BE2C (cell line): Measurements from ENCODE around the gene CEP128.

Experiments used
- DNase-seq: peaks from one replicate; pipeline ENCODE4 v3.0.0-alpha.2; 2020
- H3K27me3 ChIP-seq: fragments of 250-450 bp; sonication (Bioruptor Pico); 2 replicates; pipeline ENCODE4 v1.5.1; 2020; ENCODE audit warnings: mild to moderate bottlenecking
- H3K36me3 ChIP-seq: fragments of 250-450 bp; sonication (Bioruptor Pico); 2 replicates; pipeline ENCODE4 v1.5.1; 2020; ENCODE audit warnings: mild to moderate bottlenecking
- H3K4me1 ChIP-seq: fragments of 250-450 bp; sonication (Bioruptor Pico); 2 replicates; pipeline ENCODE4 v1.5.1; 2020
- H3K4me3 ChIP-seq: 2 replicates; pipeline ENCODE4 v1.5.1; 2011; ENCODE audit warnings: low read depth, low read length
- H3K9me3 ChIP-seq: fragments of 250-450 bp; sonication (Bioruptor Pico); 2 replicates; pipeline ENCODE4 v1.5.1; 2020
- CTCF ChIP-seq: IDR thresholded peaks from 2 replicates; pipeline ENCODE4 v1.5.1; 2012; ENCODE audit warnings: mild to moderate bottlenecking, low read depth, low read length

Gene CEP128

DNA sequence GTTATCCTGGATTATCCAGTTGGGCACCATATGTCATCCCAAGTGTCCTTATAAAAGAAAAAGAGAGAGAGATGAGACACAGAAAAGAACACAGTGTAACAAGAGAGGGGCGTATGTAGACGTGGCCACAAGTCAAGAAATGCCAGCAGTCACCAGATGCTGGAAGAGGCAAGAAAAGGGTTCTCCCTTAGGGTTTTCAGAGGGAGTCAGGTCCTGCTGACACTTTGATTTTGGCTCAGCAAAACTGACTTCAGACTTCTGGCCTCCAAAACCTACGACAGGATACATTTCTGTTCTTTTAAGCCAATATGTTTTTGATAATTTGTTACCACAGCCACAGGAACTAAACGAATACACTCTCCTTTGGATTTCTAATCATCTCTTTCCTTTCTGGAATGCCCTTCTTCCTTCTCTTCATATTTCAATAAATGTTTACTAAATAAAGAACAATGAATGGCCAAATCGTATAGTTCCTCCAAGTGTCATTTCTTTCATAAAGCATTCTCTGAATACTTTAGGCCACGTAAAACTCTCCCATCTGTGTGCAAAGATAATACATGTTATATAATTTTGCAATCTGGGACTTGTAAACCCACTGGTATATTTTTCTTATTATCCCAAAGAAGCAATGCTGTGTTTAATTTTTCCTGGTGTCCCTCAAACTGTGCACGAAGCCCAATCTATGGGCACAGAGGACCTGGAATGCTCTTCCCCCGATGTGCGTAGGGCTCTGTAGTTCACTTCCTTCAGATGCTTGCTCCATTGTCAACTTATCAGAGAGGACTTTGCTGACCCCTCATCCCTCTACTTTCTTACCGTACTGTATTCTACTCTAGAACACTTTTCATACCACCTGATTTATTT lies 303.6 kb downstream of the CEP128 start:
- Histone ChIP-seq H3K27me3 (no peaks in the 10 kb centered on the region), H3K9me3 (no peaks in the 10 kb centered on the region), H3K36me3 (no peaks in the 10 kb centered on the region), H3K4me1 (no peaks in the 10 kb centered on the region; the same call in 1 of the 2 replicates), H3K4me3 (no peak overlapping the region)
- no peak for TF ChIP-seq CTCF
- no peak for DNase-seq

DNA sequence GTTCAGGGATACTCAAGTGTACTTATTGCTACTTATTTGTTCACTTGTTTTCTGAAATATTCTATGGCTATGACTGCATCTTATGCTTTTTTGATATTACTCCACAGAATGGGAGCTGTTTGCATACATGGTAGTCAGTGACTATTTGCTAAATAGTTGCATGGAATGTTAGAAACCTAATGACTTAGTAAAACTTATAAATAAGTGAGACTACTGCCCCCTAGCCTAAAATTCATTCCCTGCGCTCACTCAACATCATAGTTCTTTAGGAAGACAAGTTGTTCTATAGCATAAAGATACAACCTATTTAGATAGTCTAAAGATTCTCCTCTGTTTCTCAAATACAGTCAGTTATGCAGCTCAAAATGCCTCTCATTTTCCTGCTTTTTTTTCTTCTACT lies 305.5 kb downstream of the CEP128 start:
- H3K4me1 ChIP-seq: no peaks in the 10 kb centered on the region; the same call in 1 of the 2 replicates
- peak; percentile 20; the same call in 1 of the 2 replicates for TF ChIP-seq CTCF
- no peak for DNase-seq

DNA sequence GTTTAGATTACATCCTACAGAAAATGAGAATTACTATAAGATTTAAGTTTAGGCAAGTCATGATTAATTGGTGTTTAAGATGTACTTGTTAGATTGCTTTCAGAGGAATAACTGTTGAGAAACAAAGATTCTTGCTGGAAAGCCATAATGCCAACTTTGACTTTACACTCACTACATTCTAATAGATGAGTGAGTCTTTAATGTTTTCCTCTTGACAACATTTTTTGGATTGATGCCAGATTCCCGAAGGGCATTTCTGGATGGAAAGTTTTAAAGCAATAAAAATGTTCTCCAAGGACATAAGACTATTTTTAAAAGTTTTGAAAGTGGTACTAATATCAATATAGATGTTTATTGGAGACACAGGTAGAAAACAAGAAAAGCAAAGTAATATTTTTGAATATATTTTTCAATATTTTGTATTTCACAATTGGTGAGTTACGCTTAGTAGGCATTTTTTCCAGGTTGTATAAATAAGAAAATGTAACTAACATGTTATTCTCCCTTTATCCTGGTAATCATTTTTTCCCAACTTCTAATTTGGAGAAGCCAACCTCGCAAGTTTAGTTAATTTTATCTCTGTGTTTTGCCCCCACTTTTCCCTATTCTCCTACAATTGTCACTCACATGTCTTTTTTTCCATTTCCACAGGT lies 307.3 kb downstream of the CEP128 start:
- no peaks in the 10 kb centered on the region for H3K9me3 ChIP-seq
- H3K4me1 ChIP-seq: no peaks in the 10 kb centered on the region; the same call in 1 of the 2 replicates
- DNase-seq: peak; percentile 11
- no peaks in the 10 kb centered on the region for H3K27me3 ChIP-seq
- no peak overlapping the region for H3K4me3 ChIP-seq
- TF ChIP-seq CTCF: no peak
- H3K36me3 ChIP-seq: no peaks in the 10 kb centered on the region

More for the DNA sequence above, 305.5 kb downstream of the CEP128 start:
- H3K4me3 ChIP-seq: no peak overlapping the region
- H3K36me3 ChIP-seq: no peaks in the 10 kb centered on the region
- no peaks in the 10 kb centered on the region for H3K27me3 ChIP-seq
- H3K9me3 ChIP-seq: no peaks in the 10 kb centered on the region

- H3K4me3 ChIP-seq: no peak overlapping the region
- H3K36me3 ChIP-seq: no peaks in the 10 kb centered on the region
- DNase-seq: no peak
- no peaks in the 10 kb centered on the region for H3K9me3 ChIP-seq
- no peaks in the 10 kb centered on the region for H3K27me3 ChIP-seq
- H3K4me1 ChIP-seq: no peaks in the 10 kb centered on the region
- no peak for TF ChIP-seq CTCF
These were observed 311.9 kb downstream of the CEP128 start for GRCh38 chr14:80629606-80630005.

GRCh38 chr14:80628547-80628946 lies 313.0 kb downstream of the CEP128 start:
- no peaks in the 10 kb centered on the region for H3K4me1 ChIP-seq
- H3K4me3 ChIP-seq: no peak overlapping the region
- no peaks in the 10 kb centered on the region for H3K27me3 ChIP-seq
- TF ChIP-seq CTCF: no peak
- no peaks in the 10 kb centered on the region for H3K36me3 ChIP-seq
- H3K9me3 ChIP-seq: no peaks in the 10 kb centered on the region
- no peak for DNase-seq

DNA sequence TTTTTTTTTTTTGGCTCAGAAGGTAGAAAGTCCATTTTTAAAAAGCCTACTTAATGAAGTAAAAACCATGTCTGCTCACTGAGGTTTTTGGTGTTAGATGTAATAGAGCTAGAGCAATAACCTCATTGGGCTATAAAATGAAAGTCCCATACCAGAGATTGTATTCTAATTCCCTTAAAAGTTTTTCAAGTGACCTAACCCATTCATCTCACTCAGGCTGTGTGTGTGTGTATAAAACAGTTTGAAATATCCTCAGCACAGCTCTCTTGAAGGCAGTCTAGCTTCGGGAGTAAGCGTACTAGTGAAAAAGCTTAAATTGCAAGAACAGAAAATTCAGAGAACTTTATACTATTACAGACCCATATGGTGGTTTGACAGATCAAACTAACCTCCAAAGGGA lies 313.8 kb downstream of the CEP128 start:
- Histone ChIP-seq H3K9me3 (no peaks in the 10 kb centered on the region), H3K36me3 (no peaks in the 10 kb centered on the region), H3K4me1 (no peaks in the 10 kb centered on the region), H3K4me3 (no peak overlapping the region), H3K27me3 (no peaks in the 10 kb centered on the region)
- no peak for TF ChIP-seq CTCF
- no peak for DNase-seq
